SU-DHL-6 (cell line): ENCODE measurements around the gene PDZD2.

Source experiments
- H2AFZ ChIP-seq: fragments of 200-600 bp; sonication (generic); 2 replicates; pipeline ENCODE4 v1.6.1; 2014; ENCODE audit warnings: low read depth, mild to moderate bottlenecking, moderate library complexity, mixed read lengths, antibody characterized with exemption, low read length; ENCODE audit not compliant: severe bottlenecking
- H3F3A ChIP-seq: fragments of 200-600 bp; shearing (Covaris generic); 2 replicates; pipeline ENCODE4 v1.6.0; 2016; ENCODE audit warnings: antibody characterized with exemption, mild to moderate bottlenecking; ENCODE audit not compliant: insufficient read depth
- H3K27ac ChIP-seq: fragments of 200-600 bp; sonication (generic); 2 replicates; pipeline ENCODE4 v1.5.1; 2016; ENCODE audit warnings: low read depth, mild to moderate bottlenecking, low read length, moderate library complexity, mixed read lengths
- H3K27me3 ChIP-seq: fragments of 200-600 bp; sonication (generic), shearing (Covaris generic); 2 replicates; pipeline ENCODE4 v1.6.0; 2014; ENCODE audit warnings: mild to moderate bottlenecking, low read length
- H3K36me3 ChIP-seq: fragments of 200-600 bp; sonication (generic); 2 replicates; pipeline ENCODE4 v1.6.1; 2014; ENCODE audit warnings: mild to moderate bottlenecking, low read length, mixed read lengths
- H3K4me2 ChIP-seq: fragments of 300-600, 200-600 bp; shearing (Covaris generic), sonication (generic); 2 replicates; pipeline ENCODE4 v1.6.0; 2014; ENCODE audit warnings: low read length, low read depth, mild to moderate bottlenecking; ENCODE audit not compliant: poor library complexity, severe bottlenecking
- H3K4me3 ChIP-seq: fragments of 200-600 bp; sonication (generic); 2 replicates; pipeline ENCODE4 v1.5.1; 2014; ENCODE audit warnings: antibody characterized with exemption, low read length, mild to moderate bottlenecking, mixed read lengths; ENCODE audit not compliant: insufficient read depth, poor library complexity, severe bottlenecking
- H3K79me2 ChIP-seq: fragments of 200-600 bp; sonication (generic); 2 replicates; pipeline ENCODE4 v1.6.1; 2014; ENCODE audit warnings: mild to moderate bottlenecking, low read length, moderate library complexity; ENCODE audit not compliant: insufficient read depth
- H3K9ac ChIP-seq: fragments of 200-600 bp; sonication (generic); 2 replicates; pipeline ENCODE4 v1.7.0; 2014; ENCODE audit warnings: mild to moderate bottlenecking, low read length
- H3K9me2 ChIP-seq: fragments of 200-600 bp; sonication (generic); replicated peaks from 2 replicates; pipeline ENCODE4 v1.6.1; 2014; ENCODE audit warnings: low read length; ENCODE audit not compliant: insufficient read depth
- H3K9me3 ChIP-seq: fragments of 200-600 bp; sonication (generic); 2 replicates; pipeline ENCODE4 v1.6.1; 2014; ENCODE audit warnings: low read length, mixed read lengths; ENCODE audit not compliant: insufficient read depth
- H4K20me1 ChIP-seq: fragments of 200-600 bp; sonication (generic); 2 replicates; pipeline ENCODE4 v1.6.1; 2014; ENCODE audit warnings: low read depth, mild to moderate bottlenecking, antibody characterized with exemption, low read length, moderate library complexity, mixed read lengths
- EZH2phosphoT487 ChIP-seq: fragments of 200-600 bp; sonication (generic), shearing (Covaris generic); conservative IDR thresholded peaks from 2 replicates; pipeline ENCODE4 v1.6.1; 2018; ENCODE audit warnings: mild to moderate bottlenecking, antibody characterized with exemption, low read length, moderate library complexity, mixed read lengths
- TF ChIP-seq, protein P1 (sequence below): fragments of 200-600 bp; sonication (generic); IDR thresholded peaks from one replicate; pipeline ENCODE4 v1.5.1; 2017; ENCODE audit warnings: antibody characterized with exemption, mild to moderate bottlenecking, low read length, moderate library complexity; ENCODE audit not compliant: insufficient read depth, poor library complexity, severe bottlenecking

PDZD2 gene

DNA sequence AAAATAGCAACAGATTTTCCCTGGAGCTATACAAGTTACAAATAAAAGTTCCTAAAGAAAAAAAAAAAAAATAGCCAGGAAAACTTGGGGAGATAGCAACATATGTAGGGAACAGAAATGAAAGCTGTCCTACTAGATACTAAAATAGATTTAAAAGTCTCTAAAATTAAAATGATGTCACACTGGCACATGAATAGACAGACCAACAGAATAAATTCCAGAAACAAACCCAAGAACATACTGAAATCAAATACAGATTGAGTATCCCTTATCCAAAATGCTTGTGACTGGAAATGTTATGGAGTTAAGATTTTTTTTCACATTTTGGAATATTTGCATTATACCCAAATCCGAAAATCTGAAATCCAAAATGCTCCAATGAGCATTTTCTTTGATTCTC lies 511.4 kb downstream of the PDZD2 start:
- TF ChIP-seq, protein P1, sequence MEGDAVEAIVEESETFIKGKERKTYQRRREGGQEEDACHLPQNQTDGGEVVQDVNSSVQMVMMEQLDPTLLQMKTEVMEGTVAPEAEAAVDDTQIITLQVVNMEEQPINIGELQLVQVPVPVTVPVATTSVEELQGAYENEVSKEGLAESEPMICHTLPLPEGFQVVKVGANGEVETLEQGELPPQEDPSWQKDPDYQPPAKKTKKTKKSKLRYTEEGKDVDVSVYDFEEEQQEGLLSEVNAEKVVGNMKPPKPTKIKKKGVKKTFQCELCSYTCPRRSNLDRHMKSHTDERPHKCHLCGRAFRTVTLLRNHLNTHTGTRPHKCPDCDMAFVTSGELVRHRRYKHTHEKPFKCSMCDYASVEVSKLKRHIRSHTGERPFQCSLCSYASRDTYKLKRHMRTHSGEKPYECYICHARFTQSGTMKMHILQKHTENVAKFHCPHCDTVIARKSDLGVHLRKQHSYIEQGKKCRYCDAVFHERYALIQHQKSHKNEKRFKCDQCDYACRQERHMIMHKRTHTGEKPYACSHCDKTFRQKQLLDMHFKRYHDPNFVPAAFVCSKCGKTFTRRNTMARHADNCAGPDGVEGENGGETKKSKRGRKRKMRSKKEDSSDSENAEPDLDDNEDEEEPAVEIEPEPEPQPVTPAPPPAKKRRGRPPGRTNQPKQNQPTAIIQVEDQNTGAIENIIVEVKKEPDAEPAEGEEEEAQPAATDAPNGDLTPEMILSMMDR = no peak
- TF ChIP-seq EZH2phosphoT487 = no peak
- H3K27ac ChIP-seq = no peak overlapping the region
- peaks cover 37% of the 10 kb centered on the region for H4K20me1 ChIP-seq
- no peak overlapping the region for H3K4me2 ChIP-seq
- H3K36me3 ChIP-seq = no peaks in the 10 kb centered on the region
- H3K9ac ChIP-seq = no peak overlapping the region
- no peak overlapping the region for H3K4me3 ChIP-seq
- H3K9me3 ChIP-seq = no peaks in the 10 kb centered on the region
- H3F3A ChIP-seq = peaks cover 11% of the 10 kb centered on the region; the same call in 1 of the 2 replicates
- no peak overlapping the region for H2AFZ ChIP-seq
- H3K79me2 ChIP-seq = peaks cover 100% of the 10 kb centered on the region
- no peaks in the 10 kb centered on the region for H3K27me3 ChIP-seq
- no peaks in the 10 kb centered on the region for H3K9me2 ChIP-seq

DNA sequence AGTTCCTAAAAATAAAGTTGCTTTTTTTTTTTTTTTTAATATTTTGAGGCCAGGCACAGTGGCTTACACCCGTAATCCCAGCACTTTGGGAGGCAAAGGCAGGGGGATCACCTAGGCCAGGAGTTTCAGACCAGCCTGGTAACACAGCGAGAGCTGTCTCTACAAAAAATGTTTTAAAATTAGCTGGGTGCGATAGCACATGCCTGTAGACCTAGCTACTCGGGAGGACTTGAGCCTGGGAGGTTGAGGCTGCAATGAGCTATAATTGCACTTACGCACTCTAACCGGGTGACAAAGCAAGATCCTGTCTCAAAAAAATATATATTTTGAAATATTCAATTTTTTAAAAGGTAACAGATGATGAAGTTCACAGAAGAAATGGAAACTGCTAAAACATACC lies 512.3 kb downstream of the PDZD2 start:
- Histone ChIP-seq H3K27ac (no peak overlapping the region), H3K9me2 (no peaks in the 10 kb centered on the region), H3K9ac (no peak overlapping the region), H3K36me3 (no peaks in the 10 kb centered on the region), H3K4me3 (no peak overlapping the region), H3K79me2 (peaks cover 100% of the 10 kb centered on the region), H4K20me1 (peaks cover 37% of the 10 kb centered on the region), H3K4me2 (no peak overlapping the region), H3K27me3 (no peaks in the 10 kb centered on the region), H3F3A (peaks cover 11% of the 10 kb centered on the region; the same call in 1 of the 2 replicates), H3K9me3 (no peaks in the 10 kb centered on the region), H2AFZ (no peak overlapping the region)
- TF ChIP-seq EZH2phosphoT487 = no peak
- TF ChIP-seq, protein P1 = no peak

DNA sequence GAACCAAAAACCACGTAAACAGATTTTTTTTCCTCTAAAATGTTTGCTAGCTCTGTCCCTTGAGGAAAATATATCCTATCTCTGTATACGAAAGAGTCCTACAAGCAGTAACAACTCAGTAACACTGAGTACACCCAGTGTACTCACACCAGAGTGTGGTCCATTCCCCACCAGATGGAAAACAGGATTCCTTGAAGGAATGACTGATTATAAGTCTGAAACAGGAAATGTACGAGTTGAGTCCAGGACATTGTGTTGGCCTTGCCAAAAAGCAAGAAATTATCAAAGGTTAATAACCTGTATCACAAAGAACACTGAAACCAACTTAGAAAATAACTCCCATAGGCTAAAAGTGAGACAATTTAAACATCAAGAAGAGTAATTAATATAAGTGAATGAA lies 514.8 kb downstream of the PDZD2 start:
- Histone ChIP-seq H2AFZ (no peak overlapping the region), H3K27me3 (no peaks in the 10 kb centered on the region), H3K9me3 (no peaks in the 10 kb centered on the region), H3K36me3 (0 out of 2 replicates have a peak, but pooled peaks cover 2% of the 10 kb centered on the region), H3F3A (peaks cover 11% of the 10 kb centered on the region; the same call in 1 of the 2 replicates), H3K79me2 (peaks cover 97% of the 10 kb centered on the region), H3K4me3 (no peak overlapping the region), H4K20me1 (peaks cover 26% of the 10 kb centered on the region), H3K4me2 (no peak overlapping the region), H3K9ac (no peak overlapping the region), H3K27ac (no peak overlapping the region), H3K9me2 (no peaks in the 10 kb centered on the region)
- TF ChIP-seq, protein P1 = no peak
- no peak for TF ChIP-seq EZH2phosphoT487
